Activated CD4-positive, CD25-positive, alpha-beta regulatory T cell treated with anti-CD3 and anti-CD28 coated beads, Interleukin-2, amount 50 U/mL, for 24 hours (primary cell): ENCODE data around the gene PAQR4.

Experiments used
- ATAC-seq, 2 donors: fragments of 150-1000 bp; cut with Tn5 transposase; one replicate each; pipeline ENCODE4 v1.10.0; 2021; ENCODE audit warnings: mild to moderate bottlenecking in 1 of 2, moderate library complexity in 1 of 2

The PAQR4 gene

GRCh38 chr16:2981177-2981898 lies 12.2 kb downstream of the PAQR4 start:
- ATAC-seq, result no peak

GRCh38 chr16:2981899-2982250 lies 12.7 kb downstream of the PAQR4 start:
- ATAC-seq, result no peak

GRCh38 chr16:2982402-2982801 lies 13.3 kb downstream of the PAQR4 start:
- ATAC-seq, result no peak

GRCh38 chr16:2983706-2984136 lies 14.6 kb downstream of the PAQR4 start:
- ATAC-seq, result peak; percentile 58 to 61

- ATAC-seq, result no peak
These were observed 16.3 kb downstream of the PAQR4 start for GRCh38 chr16:2985462-2985861.

GRCh38 chr16:2985893-2986355 lies 16.8 kb downstream of the PAQR4 start:
- ATAC-seq, result no peak

GRCh38 chr16:2986623-2987188 lies 17.6 kb downstream of the PAQR4 start:
- no peak for ATAC-seq

GRCh38 chr16:2987286-2987685 lies 18.1 kb downstream of the PAQR4 start:
- ATAC-seq, result no peak

GRCh38 chr16:2987833-2988232 lies 18.7 kb downstream of the PAQR4 start:
- no peak for ATAC-seq

GRCh38 chr16:2988590-2989099 lies 19.5 kb downstream of the PAQR4 start:
- no peak for ATAC-seq

GRCh38 chr16:2990891-2991290 lies 21.7 kb downstream of the PAQR4 start:
- ATAC-seq, result no peak

- no peak for ATAC-seq
These were observed 22.6 kb downstream of the PAQR4 start for GRCh38 chr16:2991566-2992261.

- ATAC-seq, result no peak
These were observed 23.4 kb downstream of the PAQR4 start for GRCh38 chr16:2992383-2993081.

- no peak for ATAC-seq
These were observed 27.1 kb downstream of the PAQR4 start for GRCh38 chr16:2996298-2996697.

- no peak for ATAC-seq
These were observed 30.8 kb downstream of the PAQR4 start for GRCh38 chr16:2999929-3000328.

GRCh38 chr16:3000540-3000939 lies 31.4 kb downstream of the PAQR4 start:
- ATAC-seq, result no peak

GRCh38 chr16:3001316-3001715 lies 32.2 kb downstream of the PAQR4 start:
- no peak for ATAC-seq

- peak; percentile 100 for ATAC-seq
These were observed 34.6 kb downstream of the PAQR4 start for GRCh38 chr16:3003582-3004270.

GRCh38 chr16:3004319-3004718 lies 35.2 kb downstream of the PAQR4 start:
- ATAC-seq, result peak in 1 of 2 donors; percentile 6

GRCh38 chr16:3004781-3005284 lies 35.7 kb downstream of the PAQR4 start:
- ATAC-seq, result no peak

GRCh38 chr16:3007059-3007956 lies 38.2 kb downstream of the PAQR4 start:
- ATAC-seq, result no peak
